Fibroblast of skin of left quadriceps (primary cell): Measurements from ENCODE around the gene KCNAB2.

Experiments
- DNase-seq, 2 experiments: peaks; one replicate each; pipeline ENCODE4 v3.0.0-alpha.2; 2013; ENCODE audit warnings: low read depth in 2 of 2

KCNAB2 gene

DNA sequence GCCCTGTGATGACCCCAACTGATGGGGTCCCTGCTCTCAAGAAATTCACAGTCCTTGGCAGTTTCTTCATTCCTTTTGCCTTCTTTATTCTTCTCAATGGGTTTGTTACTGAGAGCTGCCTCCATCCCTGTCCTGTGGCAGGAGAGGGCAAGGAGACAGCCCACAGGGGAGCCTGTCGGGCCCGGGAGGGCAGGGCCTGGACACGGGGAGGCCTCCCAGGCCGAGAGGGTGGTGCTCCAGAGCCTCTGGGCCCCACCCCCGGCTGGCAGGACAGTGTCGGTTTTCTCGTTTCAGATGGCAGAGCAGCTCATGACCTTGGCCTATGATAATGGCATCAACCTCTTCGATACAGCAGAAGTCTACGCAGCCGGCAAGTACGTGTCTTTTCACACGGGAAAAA lies 36.2 kb downstream of the KCNAB2 start:
- no peak for DNase-seq

DNA sequence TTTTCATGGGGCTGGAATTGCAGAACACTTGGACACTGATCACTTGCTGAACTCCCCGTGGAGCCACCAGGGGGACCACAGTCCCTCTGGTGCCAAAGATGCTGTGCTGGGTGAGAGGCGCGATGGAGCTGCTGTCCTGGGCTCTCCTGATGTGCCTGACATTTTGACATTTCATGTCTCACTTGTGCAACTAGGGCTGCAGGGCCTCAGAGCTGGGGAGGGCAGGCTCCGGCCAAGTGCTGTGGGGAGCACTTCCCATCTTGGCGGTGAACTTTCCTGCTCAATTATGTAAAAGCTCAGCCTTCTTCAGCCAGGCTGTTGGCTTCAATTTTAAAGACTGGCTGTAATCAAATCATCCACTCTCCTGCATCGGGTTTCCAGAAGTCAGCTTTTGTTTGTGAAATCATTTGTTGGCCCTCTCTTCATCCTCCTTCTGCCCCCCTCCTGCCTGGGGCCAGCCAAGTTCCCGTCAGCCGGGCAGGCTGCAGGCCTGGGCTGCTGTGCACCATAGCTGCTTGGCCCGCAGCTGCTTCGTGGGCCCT lies 36.8 kb downstream of the KCNAB2 start:
- DNase-seq = no peak

DNA sequence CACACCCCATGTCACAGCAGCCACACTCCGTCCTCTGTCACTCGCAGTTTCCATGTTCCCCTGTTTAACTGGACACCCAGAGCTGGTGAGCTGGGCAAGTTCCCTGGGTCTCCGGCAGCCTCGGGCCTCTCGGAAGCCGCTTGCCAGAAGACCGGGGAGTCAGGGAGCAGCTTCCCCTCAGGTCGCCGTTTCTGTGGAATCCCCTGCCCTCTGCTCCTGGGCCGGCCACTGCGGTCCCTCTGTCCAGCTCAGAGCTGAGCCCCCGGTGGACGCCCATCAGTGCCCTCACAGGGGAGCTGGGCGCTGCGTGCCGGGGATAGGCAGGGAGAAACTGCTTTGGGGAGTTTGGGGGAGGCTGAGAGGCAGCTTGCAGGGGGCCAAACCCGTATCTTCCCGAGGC lies 37.7 kb downstream of the KCNAB2 start:
- DNase-seq = no peak

GRCh38 chr1:6083801-6084446 lies 38.2 kb downstream of the KCNAB2 start:
- peak; percentile 18 to 20 for DNase-seq

GRCh38 chr1:6084781-6085495 lies 39.2 kb downstream of the KCNAB2 start:
- DNase-seq = no peak

DNA sequence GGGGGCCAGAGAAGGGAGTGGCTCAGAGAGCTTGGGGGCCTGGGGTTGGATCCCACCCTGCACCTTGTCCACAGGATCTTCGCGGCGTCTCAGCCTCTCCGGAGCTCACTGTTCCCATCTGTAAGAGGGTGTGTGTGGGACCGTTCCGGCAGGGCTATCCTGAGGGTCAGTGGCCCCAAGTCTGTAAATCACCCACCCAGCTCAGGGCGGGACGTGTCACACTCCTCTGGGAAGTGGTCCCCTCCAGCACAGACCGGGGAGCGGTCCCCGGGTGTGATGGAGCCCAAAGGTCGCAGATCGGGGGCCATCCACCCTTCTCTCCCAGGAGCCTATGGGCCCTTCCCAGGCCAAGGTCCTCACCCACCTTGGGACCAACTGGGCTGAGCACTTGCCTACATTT lies 40.0 kb downstream of the KCNAB2 start:
- DNase-seq = no peak

- DNase-seq = no peak
Observed at GRCh38 chr1:6086358-6086757, 40.7 kb downstream of the KCNAB2 start.

GRCh38 chr1:6086762-6087376 lies 41.2 kb downstream of the KCNAB2 start:
- no peak for DNase-seq

GRCh38 chr1:6087377-6087772 lies 41.7 kb downstream of the KCNAB2 start:
- DNase-seq = no peak

GRCh38 chr1:6087958-6088357 lies 42.3 kb downstream of the KCNAB2 start:
- DNase-seq = no peak

- DNase-seq = no peak
Observed at GRCh38 chr1:6088956-6089355, 43.3 kb downstream of the KCNAB2 start.

GRCh38 chr1:6090288-6090687 lies 44.6 kb downstream of the KCNAB2 start:
- no peak for DNase-seq

GRCh38 chr1:6090996-6091822 lies 45.5 kb downstream of the KCNAB2 start:
- no peak for DNase-seq

DNA sequence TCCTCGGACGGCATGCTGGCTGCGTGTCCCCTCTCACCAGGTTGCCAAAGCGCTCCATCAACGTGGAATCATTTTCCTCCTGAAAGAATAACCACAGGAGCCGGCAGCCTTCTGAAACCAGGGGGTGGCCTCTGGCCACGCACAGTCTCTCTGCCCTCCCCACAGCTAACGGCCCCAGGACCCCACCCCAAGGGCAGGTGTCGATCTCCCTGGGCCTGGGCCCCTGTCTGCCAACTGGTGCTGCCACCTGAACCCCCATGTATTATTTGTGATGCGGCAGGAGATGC lies 46.1 kb downstream of the KCNAB2 start:
- no peak for DNase-seq

DNA sequence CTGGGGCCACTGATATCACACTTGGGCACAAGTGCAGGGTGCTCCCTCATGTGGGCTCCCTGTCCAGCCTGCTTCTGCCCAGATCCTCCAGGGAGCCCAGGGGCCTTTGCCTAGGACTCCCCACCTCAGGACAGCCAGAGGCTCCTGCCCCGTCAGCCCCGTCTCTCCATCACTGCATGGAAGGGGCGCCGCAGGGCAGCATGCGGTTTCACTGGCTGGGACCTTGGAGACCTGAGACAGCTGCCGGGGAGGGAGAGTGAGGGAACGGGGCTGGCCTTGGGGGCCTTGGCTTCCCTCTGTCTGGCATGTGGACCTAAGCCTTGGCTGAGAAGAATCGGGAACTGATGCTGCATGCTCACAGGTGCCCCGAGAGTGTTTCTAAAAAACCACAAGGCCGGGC lies 46.5 kb downstream of the KCNAB2 start:
- DNase-seq = no peak

- no peak for DNase-seq
Observed at GRCh38 chr1:6093071-6093470, 47.4 kb downstream of the KCNAB2 start.

DNA sequence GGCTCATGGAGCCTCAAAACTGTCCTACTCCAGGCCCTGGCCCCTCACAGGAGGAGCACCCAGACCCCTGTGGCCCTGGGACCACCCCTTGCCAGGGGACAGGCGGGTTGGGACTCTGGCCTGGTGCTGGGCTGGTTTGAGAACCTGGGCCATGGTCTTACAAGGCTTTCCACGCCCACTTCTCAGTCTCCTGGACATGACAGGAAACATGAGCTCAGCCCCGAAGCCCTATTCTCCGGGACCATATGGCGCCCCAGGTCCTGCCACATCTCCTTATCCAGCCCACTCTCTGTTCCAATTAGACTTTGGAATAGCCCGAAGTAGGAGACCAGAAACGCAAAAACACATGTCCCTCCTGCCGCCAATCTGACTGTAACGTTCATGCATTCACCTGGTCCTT lies 47.9 kb downstream of the KCNAB2 start:
- DNase-seq = no peak

GRCh38 chr1:6094246-6094645 lies 48.6 kb downstream of the KCNAB2 start:
- no peak for DNase-seq

- DNase-seq = no peak
Observed at GRCh38 chr1:6094801-6095505, 49.3 kb downstream of the KCNAB2 start.

GRCh38 chr1:6095511-6096242 lies 50.0 kb downstream of the KCNAB2 start:
- no peak for DNase-seq
